Esophagus squamous epithelium (tissue), 5 donors: Measurements from ENCODE around the gene LCP1. TPM values are rescaled to one million over a fixed set of nuclear protein-coding genes. Genes with fewer than 3 reads are reported as not detected.

Experiments
- DNase-seq: peaks from one replicate; lab custom pipeline; 2025; lab: John Stamatoyannopoulos, UW
- H3K27ac ChIP-seq, 4 donors: fragments of 200-600 bp; sonication (generic); one replicate each; pipeline ENCODE4 v1.5.1; 2016 to 2019; ENCODE audit warnings: mild to moderate bottlenecking in 1 of 4
- H3K27me3 ChIP-seq, 4 donors: fragments of 200-600 bp; sonication (generic); 1 replicate in 3 of 4; 2 replicates in 1 of 4; pipeline versions ENCODE4 v1.5.1 to v1.6.0; 2017 to 2021; ENCODE audit warnings: antibody characterized with exemption in 1 of 4
- H3K36me3 ChIP-seq, 3 donors: fragments of 200-600 bp; sonication (generic); one replicate each; pipeline ENCODE4 v1.5.1; 2016 to 2019
- H3K4me1 ChIP-seq, 3 donors: fragments of 200-600 bp; sonication (generic); one replicate each; pipeline ENCODE4 v1.5.1; 2017 to 2019
- H3K4me3 ChIP-seq, 4 donors: fragments of 200-600 bp; sonication (generic); 1 replicate in 3 of 4; 2 replicates in 1 of 4; pipeline ENCODE4 v1.5.1; 2016 to 2019; ENCODE audit warnings: mild to moderate bottlenecking in 2 of 4, moderate library complexity in 1 of 4
- H3K9me3 ChIP-seq, 3 donors: fragments of 200-600 bp; sonication (generic); one replicate each; pipeline ENCODE4 v1.5.1; 2016 to 2019
- CTCF ChIP-seq, 6 experiments: fragments of 450-650 bp in 4 of 6; fragments of 200-600 bp in 2 of 6; sonication (generic) in 2 of 6; IDR thresholded peaks; one replicate each; pipeline ENCODE4 v1.5.1; 2016 to 2019; ENCODE audit warnings: antibody characterized with exemption in 6 of 6, mild to moderate bottlenecking in 4 of 6, moderate library complexity in 4 of 6
- POLR2A ChIP-seq, 4 donors: fragments of 450-650 bp; IDR thresholded peaks; one replicate each; pipeline ENCODE4 v1.6.1; 2017; ENCODE audit warnings: antibody characterized with exemption in 4 of 4, mild to moderate bottlenecking in 4 of 4, moderate library complexity in 3 of 4
- WGBS, 2 donors: methylation state at CpG; one replicate each; pipeline ENCODE4 v1.1.5; 2018; 5-methylcytosine and 5-hydroxymethylcytosine counted together
- intact Hi-C: fragments of 100-400 bp; cut with DNase I; formaldehyde crosslinking; loops from one replicate; pipeline ENCODE4 v1.15.0; 2022
- total RNA-seq, 4 donors: library from RNA; depleted of rRNA; stranded (reverse); fragments of >200 nt; gene quantifications; one replicate each; pipeline ENCODE4 v1.1.0, GENCODE V29; 2016
- donor health status: DM: yes; HTN: yes; CAD: no.

Gene LCP1
- total RNA-seq, 4 donors from 2014 or later, result 8.7 to 33.9 (median 21.9) TPM

GRCh38 chr13:46145135-46145534, 36.8 kb downstream of the LCP1 start:
- intact Hi-C loops, result no loop called here
- H3K4me1 ChIP-seq, result no peaks in the 10 kb centered on the region
- H3K27me3 ChIP-seq, result no peaks in the 10 kb centered on the region
- TF ChIP-seq CTCF (IDR thresholded peaks at IDR 0.05) (no peak), POLR2A (IDR thresholded peaks at IDR 0.05) (no peak)
- no peaks in the 10 kb centered on the region for H3K36me3 ChIP-seq
- 79 to 87% methylated on average over 4 of the region's 4 CpGs for WGBS, 2 donors
- DNase-seq, result no peak
- no peaks in the 10 kb centered on the region for H3K9me3 ChIP-seq
- H3K4me3 ChIP-seq, result no peak overlapping the region
- no peak overlapping the region for H3K27ac ChIP-seq

GRCh38 chr13:46143184-46143701, 38.7 kb downstream of the LCP1 start:
- DNase-seq, result no peak
- intact Hi-C loops, result no loop called here

GRCh38 chr13:46142776-46143175, 39.2 kb downstream of the LCP1 start:
- H3K27ac ChIP-seq, result no peak overlapping the region
- H3K27me3 ChIP-seq, result no peaks in the 10 kb centered on the region
- intact Hi-C loops, result no loop called here
- no peak for DNase-seq
- 49 to 52% methylated on average over 3 of the region's 3 CpGs for WGBS, 2 donors
- H3K9me3 ChIP-seq, result no peaks in the 10 kb centered on the region
- H3K4me1 ChIP-seq, result no peaks in the 10 kb centered on the region
- no peak overlapping the region for H3K4me3 ChIP-seq
- no peak for TF ChIP-seq CTCF (IDR thresholded peaks at IDR 0.05)
- TF ChIP-seq POLR2A (IDR thresholded peaks at IDR 0.05), result no peak
- no peaks in the 10 kb centered on the region for H3K36me3 ChIP-seq

More at GRCh38 chr13:46143184-46143701, 38.7 kb downstream of the LCP1 start:
- TF ChIP-seq CTCF (IDR thresholded peaks at IDR 0.05) (no peak), POLR2A (IDR thresholded peaks at IDR 0.05) (no peak)
- no peaks in the 10 kb centered on the region for H3K27me3 ChIP-seq
- H3K4me3 ChIP-seq, result no peak overlapping the region
- H3K27ac ChIP-seq, result no peak overlapping the region
- 56 to 66% methylated on average over 4 of the region's 4 CpGs for WGBS, 2 donors
- H3K9me3 ChIP-seq, result no peaks in the 10 kb centered on the region
- no peaks in the 10 kb centered on the region for H3K4me1 ChIP-seq
- no peaks in the 10 kb centered on the region for H3K36me3 ChIP-seq

- Histone ChIP-seq H3K36me3 (no peaks in the 10 kb centered on the region), H3K27ac (no peak overlapping the region), H3K4me1 (peaks cover 0 to 7% (median 0%) of the 10 kb centered on the region in 3 donors), H3K9me3 (no peaks in the 10 kb centered on the region), H3K27me3 (no peaks in the 10 kb centered on the region), H3K4me3 (no peak overlapping the region)
- intact Hi-C loops, result no loop called here
- DNase-seq, result no peak
- 62 to 76% methylated on average over 2 of the region's 2 CpGs for WGBS, 2 donors
- TF ChIP-seq CTCF (IDR thresholded peaks at IDR 0.05) (no peak), POLR2A (IDR thresholded peaks at IDR 0.05) (no peak)
Measured at GRCh38 chr13:46140044-46140443, 41.9 kb downstream of the LCP1 start.

GRCh38 chr13:46137627-46138317, 44.2 kb downstream of the LCP1 start:
- 66% methylated on average over 2 of the region's 2 CpGs for WGBS, 2 donors
- intact Hi-C loops, result no loop called here
- Histone ChIP-seq H3K27ac (no peak overlapping the region), H3K4me1 (peaks cover 0 to 15% (median 0%) of the 10 kb centered on the region in 3 donors), H3K9me3 (no peaks in the 10 kb centered on the region), H3K4me3 (no peak overlapping the region), H3K36me3 (no peaks in the 10 kb centered on the region), H3K27me3 (peaks cover 0 to 1% (median 0%) of the 10 kb centered on the region in 4 donors)
- no peak for DNase-seq
- TF ChIP-seq POLR2A (IDR thresholded peaks at IDR 0.05) (no peak), CTCF (IDR thresholded peaks at IDR 0.05) (no peak)
